Aorta (tissue), 5 donors: ENCODE data around the gene SVOP. TPM values are rescaled to one million over a fixed set of nuclear protein-coding genes. Genes with fewer than 3 reads are reported as not detected.
A peak's percentile ranks its signal among the peaks of the same experiment; 100 is the strongest.

Experiments
- ATAC-seq: fragments of 200-7000 bp; cut with Tn5 transposase; one replicate; pipeline ENCODE4 v1.9.1; 2022; ENCODE audit warnings: moderate library complexity; ENCODE audit not compliant: low FRiP score
- DNase-seq, 2 donors: peaks; one replicate each; pipeline ENCODE4 v3.0.0-alpha.2; 2020
- H3K27ac ChIP-seq, 2 donors: one replicate each; pipeline ENCODE4 v1.5.1; 2013; ENCODE audit warnings: low read length in 2 of 2, mild to moderate bottlenecking in 2 of 2, moderate library complexity in 2 of 2, control low read depth in 1 of 2, inconsistent platforms in 1 of 2, low read depth in 1 of 2
- H3K27me3 ChIP-seq, 2 donors: one replicate each; pipeline ENCODE4 v1.6.1; 2013; ENCODE audit warnings: control low read depth in 1 of 2, low read length in 1 of 2, mild to moderate bottlenecking in 1 of 2, moderate library complexity in 1 of 2; ENCODE audit not compliant: insufficient read depth in 2 of 2, control insufficient read depth in 1 of 2
- H3K36me3 ChIP-seq, 2 donors: one replicate each; pipeline ENCODE4 v1.6.1; 2013; ENCODE audit warnings: control low read depth in 1 of 2, low read length in 1 of 2, mild to moderate bottlenecking in 1 of 2; ENCODE audit not compliant: insufficient read depth in 2 of 2, control insufficient read depth in 1 of 2
- H3K4me1 ChIP-seq, 2 donors: one replicate each; pipeline ENCODE4 v1.6.1; 2013; ENCODE audit warnings: low read length in 2 of 2, control low read depth in 1 of 2, mild to moderate bottlenecking in 1 of 2, moderate library complexity in 1 of 2; ENCODE audit not compliant: insufficient read depth in 2 of 2, control insufficient read depth in 1 of 2
- H3K4me3 ChIP-seq, 2 donors: one replicate each; pipeline ENCODE4 v1.5.1; 2013; ENCODE audit warnings: low read length in 2 of 2, control low read depth in 1 of 2, mild to moderate bottlenecking in 1 of 2
- H3K9me3 ChIP-seq: one replicate; pipeline ENCODE4 v1.6.1; 2013; ENCODE audit warnings: mild to moderate bottlenecking, low read length; ENCODE audit not compliant: control insufficient read depth
- WGBS, 2 donors: extraction: QIAGEN DNeasy Blood & Tissue Kit; methylation state at CpG; one replicate each; pipeline ENCODE4 v1.1.7; 2013; 5-methylcytosine and 5-hydroxymethylcytosine counted together
- intact Hi-C, 2 donors: fragments of 100-400 bp; cut with DNase I; formaldehyde crosslinking; loops; one replicate each; pipeline versions ENCODE4 v1.14.2 to v1.15.0; 2022
- long read RNA-seq, 2 donors: library from polyadenylated mRNA; unstranded; transcript quantifications; one replicate each; pipeline ENCODE4 v2.0.0, GENCODE V29; 2020 to 2021
- polyA plus RNA-seq, 2 donors: library from polyadenylated mRNA; stranded (reverse); fragments of 200-250 nt; gene quantifications; one replicate each; pipeline ENCODE4 v1.2.3, GENCODE V29; 2013
- total RNA-seq, 2 donors: library from RNA; stranded (reverse); fragmentation: NEBNext Ultra II Directional; extraction: Animal tissue kit (Norgen Biotek cat#: 25700); gene quantifications; one replicate each; pipeline ENCODE4 v1.2.1, GENCODE V29; 2021
- donor health status: healthy with polysubstance abuse.
- donor health status: Bipolar disorder and iron deficiency.
- donor health status: DM: no; HTN: no; CAD: no.
- donor health status: DM: no; HTN: no; CAD: no.
- donor health status: DM: yes; HTN: yes; CAD: no.

The SVOP gene
- total RNA-seq (not detected), polyA plus RNA-seq (not detected)
- long read RNA-seq, donor 1: 0 reads
- long read RNA-seq, donor 2: 0 reads

GRCh38 chr12:109020796-109021380, at the start of gene SVOP:
TSS of gene SVOP (minus strand) at chr12:109021068. CDS start at chr12:109020868, 200 bp downstream.
- ATAC-seq: peak; percentile 26
- intact Hi-C loops: no loop called here
- DNase-seq: peak; percentile 83 to 89
- H3K9me3 ChIP-seq: no peaks in the 10 kb centered on the region
- H3K27me3 ChIP-seq: peaks cover 0 to 3% of the 10 kb centered on the region in 2 donors
- no peak within 1 kb of the TSS for H3K27ac ChIP-seq
- H3K36me3 ChIP-seq: no peaks in the 10 kb centered on the region
- no peak within 1 kb of the TSS for H3K4me3 ChIP-seq
- 4 to 5% methylated on average over 30 of the region's 30 CpGs for WGBS, 2 donors
- no peaks in the 10 kb centered on the region for H3K4me1 ChIP-seq

- peaks cover 5 to 8% of the 10 kb centered on the region in 2 donors for H3K36me3 ChIP-seq
- H3K27me3 ChIP-seq: no peaks in the 10 kb centered on the region
- intact Hi-C loops: no loop called here
These were observed 48.7 kb upstream of the SVOP start for GRCh38 chr12:109069307-109070271.

GRCh38 chr12:109065853-109066193, 45.0 kb upstream of the SVOP start:
- ATAC-seq: no peak
- H3K27ac ChIP-seq: no peak overlapping the region
- no peaks in the 10 kb centered on the region for H3K27me3 ChIP-seq
- H3K4me3 ChIP-seq: no peak overlapping the region
- H3K9me3 ChIP-seq: no peaks in the 10 kb centered on the region
- no peak for DNase-seq
- H3K4me1 ChIP-seq: no peaks in the 10 kb centered on the region
- intact Hi-C loops: no loop called here
- H3K36me3 ChIP-seq: peaks cover 5 to 7% of the 10 kb centered on the region in 2 donors
- WGBS, 2 donors: 75 to 81% methylated on average over 1 of the region's 1 CpG

More at GRCh38 chr12:109069307-109070271, 48.7 kb upstream of the SVOP start:
- Histone ChIP-seq H3K9me3 (no peaks in the 10 kb centered on the region), H3K4me1 (no peaks in the 10 kb centered on the region), H3K27ac (no peak overlapping the region), H3K4me3 (no peak overlapping the region)
- ATAC-seq: no peak
- WGBS, 2 donors: 66 to 74% methylated on average over 17 of the region's 17 CpGs
- DNase-seq: no peak

GRCh38 chr12:109065154-109065852, 44.4 kb upstream of the SVOP start:
- Histone ChIP-seq H3K27ac (no peak overlapping the region), H3K4me3 (no peak overlapping the region), H3K27me3 (no peaks in the 10 kb centered on the region), H3K9me3 (no peaks in the 10 kb centered on the region), H3K36me3 (peaks cover 5 to 7% of the 10 kb centered on the region in 2 donors), H3K4me1 (no peaks in the 10 kb centered on the region)
- intact Hi-C loops: no loop called here
- ATAC-seq (no peak), DNase-seq (no peak)
- WGBS, 2 donors: 89% methylated on average over 5 of the region's 5 CpGs

- no peak for ATAC-seq
- Histone ChIP-seq H3K4me3 (no peak overlapping the region), H3K9me3 (no peaks in the 10 kb centered on the region), H3K36me3 (peaks cover under 1 to 8% of the 10 kb centered on the region in 2 donors), H3K4me1 (no peaks in the 10 kb centered on the region), H3K27me3 (no peaks in the 10 kb centered on the region), H3K27ac (no peak overlapping the region)
- WGBS, 2 donors: 95 to 96% methylated on average over 3 of the region's 3 CpGs
- no peak for DNase-seq
- intact Hi-C loops: no loop called here
These were observed 43.3 kb upstream of the SVOP start for GRCh38 chr12:109064143-109064542.

- no peaks in the 10 kb centered on the region for H3K27me3 ChIP-seq
- H3K27ac ChIP-seq: no peak overlapping the region
- H3K4me1 ChIP-seq: no peaks in the 10 kb centered on the region
- intact Hi-C loops: no loop called here
- no peaks in the 10 kb centered on the region for H3K9me3 ChIP-seq
- peaks cover 0 to 3% of the 10 kb centered on the region in 2 donors for H3K36me3 ChIP-seq
- ATAC-seq (no peak), DNase-seq (no peak)
- H3K4me3 ChIP-seq: no peak overlapping the region
- WGBS, 2 donors: 92 to 94% methylated on average over 6 of the region's 6 CpGs
These were observed 37.9 kb upstream of the SVOP start for GRCh38 chr12:109058773-109059172.

- intact Hi-C loops: no loop called here
- H3K36me3 ChIP-seq: peaks cover 0 to 3% of the 10 kb centered on the region in 2 donors
- DNase-seq (no peak), ATAC-seq (no peak)
- 93 to 95% methylated on average over 1 of the region's 1 CpG for WGBS, 2 donors
- H3K4me3 ChIP-seq: no peak overlapping the region
- no peaks in the 10 kb centered on the region for H3K9me3 ChIP-seq
- H3K27ac ChIP-seq: no peak overlapping the region
- no peaks in the 10 kb centered on the region for H3K27me3 ChIP-seq
- H3K4me1 ChIP-seq: peaks cover 0 to 4% of the 10 kb centered on the region in 2 donors
These were observed 36.5 kb upstream of the SVOP start for GRCh38 chr12:109057376-109057775.

- ATAC-seq: no peak
- DNase-seq: no peak
- Histone ChIP-seq H3K36me3 (peaks cover 0 to 3% of the 10 kb centered on the region in 2 donors), H3K27me3 (no peaks in the 10 kb centered on the region), H3K4me1 (peaks cover 0 to 4% of the 10 kb centered on the region in 2 donors), H3K4me3 (no peak overlapping the region), H3K9me3 (no peaks in the 10 kb centered on the region), H3K27ac (no peak overlapping the region)
- WGBS, 2 donors: 81 to 82% methylated on average over 3 of the region's 3 CpGs
- intact Hi-C loops: no loop called here
These were observed 36.0 kb upstream of the SVOP start for GRCh38 chr12:109056891-109057290.
